Kidney (tissue), 14 donors: ENCODE data around the gene PSAPL1. TPM values are rescaled to one million over a fixed set of nuclear protein-coding genes. Genes with fewer than 3 reads are reported as not detected.

Experiments
- DNase-seq, 5 donors: peaks; one replicate each; pipeline ENCODE4 v3.0.0-alpha.2; 2013 to 2020
- FAIRE-seq: peaks from 2 replicates; lab custom pipeline; 2012; peaks lifted over from hg19 to GRCh38; lab: Jason Lieb, UNC
- H3K27ac ChIP-seq, 2 donors: one replicate each; pipeline ENCODE4 v1.7.0; 2013; ENCODE audit warnings: low read depth in 2 of 2, low read length in 2 of 2, inconsistent platforms in 1 of 2
- H3K27me3 ChIP-seq: one replicate; pipeline ENCODE4 v1.7.1; 2013; ENCODE audit warnings: low read length, inconsistent platforms; ENCODE audit not compliant: control insufficient read depth, insufficient read depth
- H3K36me3 ChIP-seq, 3 donors: one replicate each; pipeline versions ENCODE4 v1.7.0 to v1.7.1; 2013; ENCODE audit warnings: low read length in 3 of 3, control low read depth in 1 of 3, inconsistent platforms in 1 of 3; ENCODE audit not compliant: insufficient read depth in 3 of 3, control insufficient read depth in 2 of 3
- H3K4me1 ChIP-seq, 3 donors: one replicate each; pipeline versions ENCODE4 v1.7.0 to v1.7.1; 2013; ENCODE audit warnings: low read length in 3 of 3, inconsistent platforms in 1 of 3, low read depth in 1 of 3; ENCODE audit not compliant: control insufficient read depth in 2 of 3, insufficient read depth in 2 of 3
- H3K4me3 ChIP-seq, 3 donors: one replicate each; pipeline versions ENCODE4 v1.7.0 to v1.8.1; 2013; ENCODE audit warnings: low read length in 3 of 3, control low read depth in 1 of 3, inconsistent platforms in 1 of 3
- H3K9ac ChIP-seq, 3 donors: one replicate each; pipeline versions ENCODE4 v1.7.0 to v1.7.1; 2013; ENCODE audit warnings: low read length in 3 of 3, control low read depth in 1 of 3, inconsistent platforms in 1 of 3
- H3K9me3 ChIP-seq, 3 donors: one replicate each; pipeline versions ENCODE4 v1.7.0 to v1.7.1; 2013; ENCODE audit warnings: low read length in 3 of 3, control low read depth in 1 of 3, inconsistent platforms in 1 of 3; ENCODE audit not compliant: control insufficient read depth in 2 of 3, insufficient read depth in 1 of 3
- CTCF ChIP-seq: IDR thresholded peaks from 3 replicates; pipeline ENCODE4 v1.5.1; 2012; ENCODE audit warnings: mild to moderate bottlenecking, moderate library complexity, borderline replicate concordance; ENCODE audit not compliant: insufficient read depth; ENCODE audit errors: extremely low read depth
- intact Hi-C: fragments of 100-400 bp; cut with DNase I; formaldehyde crosslinking; loops from one replicate; pipeline ENCODE4 v1.11.1; 2022
- polyA plus RNA-seq: library from polyadenylated mRNA; stranded (reverse); fragments of 350-450 nt; fragmentation: Illumina TruSeq; extraction: RNeasy Lipid Tissue Mini Kit (QIAGEN cat#74804); gene quantifications from one replicate; pipeline ENCODE4 v1.2.3, GENCODE V29; 2014; ENCODE audit warnings: low read depth, low replicate concordance; ENCODE audit not compliant: insufficient read depth
- total RNA-seq: library from RNA; stranded (reverse); fragmentation: NEBNext Ultra II Directional; extraction: Animal tissue kit (Norgen Biotek cat#: 25700); gene quantifications from one replicate; pipeline ENCODE4 v1.2.1, GENCODE V29; 2021
- donor health status: control.
- donor health status: control.
- donor health status: control.
- donor health status: control.
- donor health status: control.
- donor health status: DM: yes; HTN: yes; CAD: no.
- donor health status: Normal renal cell carcinoma (clear cell type).

The PSAPL1 gene
- total and polyA plus RNA-seq, 2 donors from 2014 or later: not detected

- Histone ChIP-seq H3K9me3 (peaks cover 0 to 3% (median 0%) of the 10 kb centered on the region in 3 donors), H3K27ac (no peak overlapping the region), H3K4me1 (no peaks in the 10 kb centered on the region), H3K9ac (no peak overlapping the region), H3K4me3 (no peak overlapping the region), H3K36me3 (no peaks in the 10 kb centered on the region), H3K27me3 (no peaks in the 10 kb centered on the region)
- DNase-seq (peak in 1 of 5 donors; percentile 65), FAIRE-seq (no peak)
- TF ChIP-seq CTCF: no peak
- intact Hi-C loops: no loop called here
These were observed 477 bp downstream of the PSAPL1 start for GRCh38 chr4:7434141-7434765.

- FAIRE-seq: no peak
- intact Hi-C loops: no loop called here
These were observed 1.2 kb downstream of the PSAPL1 start for GRCh38 chr4:7433376-7434140.

GRCh38 chr4:7432531-7433375, 2.0 kb downstream of the PSAPL1 start:
- H3K36me3 ChIP-seq: no peaks in the 10 kb centered on the region
- intact Hi-C loops: no loop called here
- H3K9me3 ChIP-seq: no peaks in the 10 kb centered on the region
- no peak for FAIRE-seq
- no peaks in the 10 kb centered on the region for H3K4me1 ChIP-seq
- no peak for TF ChIP-seq CTCF
- peak in 1 of 5 donors; percentile 61 for DNase-seq
- H3K9ac ChIP-seq: no peak overlapping the region
- H3K27me3 ChIP-seq: no peaks in the 10 kb centered on the region
- no peak overlapping the region for H3K4me3 ChIP-seq
- no peak overlapping the region for H3K27ac ChIP-seq

More at GRCh38 chr4:7433376-7434140, 1.2 kb downstream of the PSAPL1 start:
- Histone ChIP-seq H3K36me3 (no peaks in the 10 kb centered on the region), H3K4me1 (no peaks in the 10 kb centered on the region), H3K27me3 (no peaks in the 10 kb centered on the region), H3K9me3 (no peaks in the 10 kb centered on the region), H3K27ac (no peak overlapping the region), H3K9ac (no peak overlapping the region), H3K4me3 (no peak overlapping the region)
- peak in 1 of 5 donors; percentile 57 for DNase-seq
- no peak for TF ChIP-seq CTCF
